GM23248 (cell line): ENCODE data around the gene HABP2. TPM values are rescaled to one million over a fixed set of nuclear protein-coding genes. Genes with fewer than 3 reads are reported as not detected.

ENCODE experiments used
- DNase-seq: peaks from one replicate; pipeline ENCODE4 v3.0.0-alpha.2; 2015
- H2AFZ ChIP-seq: fragments of 200-600 bp; sonication (generic); 2 replicates; pipeline ENCODE4 v1.6.1; 2016; ENCODE audit warnings: antibody characterized with exemption
- H3F3A ChIP-seq: fragments of 200-600 bp; sonication (generic); 2 replicates; pipeline ENCODE4 v1.6.1; 2016; ENCODE audit warnings: mild to moderate bottlenecking, antibody characterized with exemption, mixed run types; ENCODE audit not compliant: insufficient read depth
- H3K27ac ChIP-seq: fragments of 200-600 bp; sonication (generic); 2 replicates; pipeline ENCODE4 v1.5.1; 2016; ENCODE audit warnings: mild to moderate bottlenecking
- H3K27me3 ChIP-seq: fragments of 200-600 bp; sonication (generic); replicated peaks from 2 replicates; pipeline ENCODE4 v1.6.1; 2016; ENCODE audit warnings: mild to moderate bottlenecking; ENCODE audit not compliant: insufficient read depth
- H3K36me3 ChIP-seq: fragments of 200-600 bp; sonication (generic); 2 replicates; pipeline ENCODE4 v1.6.1; 2016; ENCODE audit warnings: low read depth, mild to moderate bottlenecking
- H3K4me1 ChIP-seq: fragments of 200-600 bp; sonication (generic); 2 replicates; pipeline ENCODE4 v1.6.1; 2016; ENCODE audit warnings: mild to moderate bottlenecking; ENCODE audit not compliant: insufficient read depth
- H3K4me2 ChIP-seq: fragments of 200-600 bp; sonication (generic); one replicate; pipeline ENCODE4 v1.6.1; 2016; ENCODE audit warnings: mild to moderate bottlenecking; ENCODE audit not compliant: unreplicated experiment
- H3K4me3 ChIP-seq: fragments of 200-600 bp; sonication (generic); 2 replicates; pipeline ENCODE4 v1.5.1; 2016; ENCODE audit warnings: mild to moderate bottlenecking
- H3K79me2 ChIP-seq: fragments of 200-600 bp; sonication (generic); 2 replicates; pipeline ENCODE4 v1.6.1; 2016; ENCODE audit warnings: mild to moderate bottlenecking; ENCODE audit not compliant: insufficient read depth
- H3K9ac ChIP-seq: fragments of 200-600 bp; sonication (generic); 2 replicates; pipeline ENCODE4 v1.6.1; 2016; ENCODE audit warnings: mild to moderate bottlenecking
- H3K9me2 ChIP-seq: fragments of 200-600 bp; sonication (generic); 2 replicates; pipeline ENCODE4 v1.6.1; 2016; ENCODE audit warnings: mixed run types, mild to moderate bottlenecking, moderate library complexity; ENCODE audit not compliant: insufficient read depth
- H3K9me3 ChIP-seq: fragments of 200-600 bp; sonication (generic); one replicate; pipeline ENCODE4 v1.6.1; 2017; ENCODE audit warnings: low read depth
- H4K20me1 ChIP-seq: fragments of 200-600 bp; sonication (generic); 2 replicates; pipeline ENCODE4 v1.6.0; 2016; ENCODE audit not compliant: insufficient read depth
- EZH2 ChIP-seq: fragments of 200-600 bp; sonication (generic); IDR thresholded peaks from 2 replicates; pipeline ENCODE4 v1.6.1; 2018; ENCODE audit warnings: antibody characterized with exemption, mild to moderate bottlenecking; ENCODE audit not compliant: insufficient read depth, poor library complexity, severe bottlenecking
- EZH2phosphoT487 ChIP-seq: fragments of 200-600 bp; sonication (generic); IDR thresholded peaks from 2 replicates; pipeline ENCODE4 v1.6.1; 2018; ENCODE audit warnings: antibody characterized with exemption, moderate library complexity, mild to moderate bottlenecking, low read depth; ENCODE audit not compliant: insufficient read depth
- WGBS, 2 experiments: methylation state at CpG; one replicate each; pipeline ENCODE4 v1.1.6; 2015 to 2017; ENCODE audit warnings: low lambda C conversion rate in 2 of 2, low coverage in 1 of 2; ENCODE audit errors: missing lambda C conversion rate in 2 of 2; 5-methylcytosine and 5-hydroxymethylcytosine counted together
- in situ Hi-C: fragments of 300-500 bp; cut with MboI; formaldehyde crosslinking; loops from 2 replicates; pipeline ENCODE4 v1.15.0; 2020
- polyA plus RNA-seq: library from polyadenylated mRNA; unstranded; fragments of >200 nt; fragmentation: Nextera tagmentation; extraction: Ambion mirVana; gene quantifications from 2 replicates; pipeline ENCODE4 v1.2.1, GENCODE V29; 2016
- total RNA-seq: library from RNA; depleted of rRNA; stranded (reverse); fragments of >200 nt; shearing (Covaris generic); gene quantifications from 2 replicates; pipeline ENCODE4 v1.2.3, GENCODE V29; 2014

The HABP2 gene
- total and polyA plus RNA-seq, 2 experiments from 2014 or later = not detected

GRCh38 chr10:113539789-113540188 is 13.1 kb upstream of the HABP2 start:
- no peaks in the 10 kb centered on the region for H3K9me2 ChIP-seq
- H3K4me1 ChIP-seq = peaks cover 27% of the 10 kb centered on the region
- H2AFZ ChIP-seq = peak overlapping the region; percentile 39
- H3K27me3 ChIP-seq = no peaks in the 10 kb centered on the region
- WGBS, 2 experiments = 30% methylated on average over 7 of the region's 7 CpGs
- no peak for TF ChIP-seq EZH2phosphoT487
- H3K36me3 ChIP-seq = no peaks in the 10 kb centered on the region
- H3K4me3 ChIP-seq = peak overlapping the region; percentile 16
- 0 out of 2 replicates have a peak overlapping the region, but pooled peaks have one; percentile 11 for H3K27ac ChIP-seq
- in situ Hi-C loops = no loop called here
- H3K4me2 ChIP-seq = peak overlapping the region; percentile 47
- no peaks in the 10 kb centered on the region for H3K9me3 ChIP-seq
- peaks cover 20% of the 10 kb centered on the region for H3F3A ChIP-seq
- DNase-seq = peak; percentile 90
- H4K20me1 ChIP-seq = no peaks in the 10 kb centered on the region
- no peaks in the 10 kb centered on the region for H3K79me2 ChIP-seq
- H3K9ac ChIP-seq = no peak overlapping the region

DNA sequence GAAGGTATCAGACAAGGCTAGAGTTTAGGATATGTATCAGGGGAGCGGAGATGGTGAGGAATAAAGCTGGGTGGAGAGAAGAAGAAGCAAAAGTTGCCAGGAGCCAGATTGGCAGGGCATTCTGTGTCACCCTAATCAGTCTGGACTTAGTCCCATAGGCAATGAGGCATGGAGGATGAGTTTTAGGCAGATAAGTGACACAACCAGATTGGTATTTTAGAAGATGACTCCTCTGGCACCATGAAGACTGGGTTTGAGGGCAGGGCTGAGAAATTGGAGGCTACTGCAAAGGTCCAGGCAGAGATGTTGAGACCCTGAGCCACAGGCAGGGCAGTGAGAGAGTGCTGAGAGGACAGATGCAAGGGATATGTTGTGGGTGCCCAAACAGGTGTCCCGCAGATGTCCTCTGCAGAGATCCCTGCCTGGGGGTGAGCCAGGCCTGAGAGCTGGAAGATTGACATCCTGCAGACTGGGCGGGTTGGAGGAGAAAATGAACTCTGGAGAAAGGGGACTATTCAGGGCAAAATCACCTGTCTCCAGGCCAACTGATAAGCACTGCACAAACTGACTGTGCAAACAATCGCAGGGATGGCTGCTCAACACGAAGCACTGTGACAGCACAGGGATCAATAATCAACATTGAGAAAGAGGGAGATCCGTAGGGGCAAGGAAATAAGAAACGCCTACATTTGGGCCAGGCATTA is 11.9 kb upstream of the HABP2 start:
- in situ Hi-C loops = no loop called here
- Histone ChIP-seq H3F3A (peaks cover 20% of the 10 kb centered on the region), H3K4me2 (no peak overlapping the region), H3K4me1 (peaks cover 27% of the 10 kb centered on the region), H3K79me2 (no peaks in the 10 kb centered on the region), H3K4me3 (no peak overlapping the region), H3K27me3 (no peaks in the 10 kb centered on the region), H2AFZ (no peak overlapping the region), H3K9me2 (no peaks in the 10 kb centered on the region), H4K20me1 (no peaks in the 10 kb centered on the region), H3K9ac (no peak overlapping the region), H3K27ac (no peak overlapping the region), H3K9me3 (no peaks in the 10 kb centered on the region), H3K36me3 (no peaks in the 10 kb centered on the region)
- peak; percentile 77 for DNase-seq
- WGBS, 2 experiments = 74 to 78% methylated on average over 7 of the region's 7 CpGs
- TF ChIP-seq EZH2 (no peak), EZH2phosphoT487 (no peak)

GRCh38 chr10:113541549-113541927 is 11.3 kb upstream of the HABP2 start:
- DNase-seq = no peak
- Histone ChIP-seq H3K4me3 (no peak overlapping the region), H3K27ac (no peak overlapping the region), H2AFZ (no peak overlapping the region), H4K20me1 (no peaks in the 10 kb centered on the region), H3K27me3 (no peaks in the 10 kb centered on the region), H3K36me3 (no peaks in the 10 kb centered on the region), H3K9ac (no peak overlapping the region), H3K79me2 (no peaks in the 10 kb centered on the region), H3K4me1 (peaks cover 27% of the 10 kb centered on the region), H3K9me2 (no peaks in the 10 kb centered on the region), H3F3A (peaks cover 20% of the 10 kb centered on the region), H3K4me2 (no peak overlapping the region), H3K9me3 (no peaks in the 10 kb centered on the region)
- TF ChIP-seq EZH2 (no peak), EZH2phosphoT487 (no peak)
- in situ Hi-C loops = no loop called here
- 55 to 58% methylated on average over 1 of the region's 1 CpG for WGBS, 2 experiments

- H3K79me2 ChIP-seq = no peaks in the 10 kb centered on the region
- in situ Hi-C loops = no loop called here
Observed at GRCh38 chr10:113543107-113543955, 9.5 kb upstream of the HABP2 start.

More at GRCh38 chr10:113543107-113543955, 9.5 kb upstream of the HABP2 start:
- WGBS, 2 experiments = 90 to 93% methylated on average over 5 of the region's 5 CpGs
- Histone ChIP-seq H3K9ac (no peak overlapping the region), H3K9me2 (no peaks in the 10 kb centered on the region), H4K20me1 (no peaks in the 10 kb centered on the region), H3K4me1 (peaks cover 22% of the 10 kb centered on the region), H3F3A (peaks cover 20% of the 10 kb centered on the region), H2AFZ (no peak overlapping the region), H3K27ac (no peak overlapping the region), H3K27me3 (no peaks in the 10 kb centered on the region), H3K4me3 (no peak overlapping the region), H3K36me3 (no peaks in the 10 kb centered on the region), H3K9me3 (no peaks in the 10 kb centered on the region), H3K4me2 (no peak overlapping the region)
- peak; percentile 20 for DNase-seq
- TF ChIP-seq EZH2 = no peak
- TF ChIP-seq EZH2phosphoT487 = no peak
